ENCODE data around the gene CALB2.

CALB2 gene

GRCh38 chr16:71367241-71367976 lies 8.9 kb downstream of the CALB2 start:
- CTCF ChIA-PET: interaction anchor here (0.8 to 1.6 kb wide), 7 partner anchors 9 to 28 kb away, joined by 3 to 8 read pairs (median 3); no protein-coding TSS in a partner anchor
- peak; percentile 62 for DNase-seq (ENCODE audit: extremely low spot score)
- TF ChIP-seq, protein P1, sequence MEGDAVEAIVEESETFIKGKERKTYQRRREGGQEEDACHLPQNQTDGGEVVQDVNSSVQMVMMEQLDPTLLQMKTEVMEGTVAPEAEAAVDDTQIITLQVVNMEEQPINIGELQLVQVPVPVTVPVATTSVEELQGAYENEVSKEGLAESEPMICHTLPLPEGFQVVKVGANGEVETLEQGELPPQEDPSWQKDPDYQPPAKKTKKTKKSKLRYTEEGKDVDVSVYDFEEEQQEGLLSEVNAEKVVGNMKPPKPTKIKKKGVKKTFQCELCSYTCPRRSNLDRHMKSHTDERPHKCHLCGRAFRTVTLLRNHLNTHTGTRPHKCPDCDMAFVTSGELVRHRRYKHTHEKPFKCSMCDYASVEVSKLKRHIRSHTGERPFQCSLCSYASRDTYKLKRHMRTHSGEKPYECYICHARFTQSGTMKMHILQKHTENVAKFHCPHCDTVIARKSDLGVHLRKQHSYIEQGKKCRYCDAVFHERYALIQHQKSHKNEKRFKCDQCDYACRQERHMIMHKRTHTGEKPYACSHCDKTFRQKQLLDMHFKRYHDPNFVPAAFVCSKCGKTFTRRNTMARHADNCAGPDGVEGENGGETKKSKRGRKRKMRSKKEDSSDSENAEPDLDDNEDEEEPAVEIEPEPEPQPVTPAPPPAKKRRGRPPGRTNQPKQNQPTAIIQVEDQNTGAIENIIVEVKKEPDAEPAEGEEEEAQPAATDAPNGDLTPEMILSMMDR (IDR thresholded peaks at IDR 0.05; ENCODE audit: control extremely low read depth, extremely low read depth, low read depth, missing control alignments): peak; percentile 71
- POLR2A ChIA-PET: no interaction called here

GRCh38 chr16:71368958-71369357 lies 10.4 kb downstream of the CALB2 start:
- POLR2A ChIA-PET: no interaction called here
- TF ChIP-seq, protein P1 (IDR thresholded peaks at IDR 0.05; ENCODE audit: control extremely low read depth, extremely low read depth, low read depth, missing control alignments): no peak
- DNase-seq (ENCODE audit: extremely low spot score): no peak
- CTCF ChIA-PET: interaction anchor here (0.9 kb wide), 1 partner anchor 10 kb away, joined by 5 read pairs; the partner anchor contains the start of gene CALB2

GRCh38 chr16:71369494-71369893 lies 11.0 kb downstream of the CALB2 start:
- DNase-seq (ENCODE audit: extremely low spot score): no peak
- CTCF ChIA-PET: interaction anchor here (0.9 to 1.2 kb wide), 2 partner anchors 11 to 17 kb away, joined by 3 to 5 read pairs; partner anchors contain the start of gene CALB2
- POLR2A ChIA-PET: no interaction called here
- TF ChIP-seq, protein P1 (IDR thresholded peaks at IDR 0.05; ENCODE audit: control extremely low read depth, extremely low read depth, low read depth, missing control alignments): no peak

- TF ChIP-seq, protein P1 (IDR thresholded peaks at IDR 0.05; ENCODE audit: control extremely low read depth, extremely low read depth, low read depth, missing control alignments): no peak
- POLR2A ChIA-PET: no interaction called here
- DNase-seq (ENCODE audit: extremely low spot score): no peak
- CTCF ChIA-PET: interaction anchor here (1.2 to 3.2 kb wide), 2 partner anchors 11 to 14 kb away, joined by 3 to 20 read pairs; partner anchors contain the start of gene CALB2
Measured at GRCh38 chr16:71371237-71371636, 12.7 kb downstream of the CALB2 start.

- DNase-seq (ENCODE audit: extremely low spot score): no peak
- CTCF ChIA-PET: interaction anchor here (1.0 to 3.2 kb wide), 4 partner anchors 9 to 45 kb away, joined by 3 to 20 read pairs (median 4); partner anchors contain the start of gene CALB2
- TF ChIP-seq, protein P1 (IDR thresholded peaks at IDR 0.05; ENCODE audit: control extremely low read depth, extremely low read depth, low read depth, missing control alignments): no peak
- POLR2A ChIA-PET: no interaction called here
Measured at GRCh38 chr16:71373073-71373472, 14.6 kb downstream of the CALB2 start.

DNA sequence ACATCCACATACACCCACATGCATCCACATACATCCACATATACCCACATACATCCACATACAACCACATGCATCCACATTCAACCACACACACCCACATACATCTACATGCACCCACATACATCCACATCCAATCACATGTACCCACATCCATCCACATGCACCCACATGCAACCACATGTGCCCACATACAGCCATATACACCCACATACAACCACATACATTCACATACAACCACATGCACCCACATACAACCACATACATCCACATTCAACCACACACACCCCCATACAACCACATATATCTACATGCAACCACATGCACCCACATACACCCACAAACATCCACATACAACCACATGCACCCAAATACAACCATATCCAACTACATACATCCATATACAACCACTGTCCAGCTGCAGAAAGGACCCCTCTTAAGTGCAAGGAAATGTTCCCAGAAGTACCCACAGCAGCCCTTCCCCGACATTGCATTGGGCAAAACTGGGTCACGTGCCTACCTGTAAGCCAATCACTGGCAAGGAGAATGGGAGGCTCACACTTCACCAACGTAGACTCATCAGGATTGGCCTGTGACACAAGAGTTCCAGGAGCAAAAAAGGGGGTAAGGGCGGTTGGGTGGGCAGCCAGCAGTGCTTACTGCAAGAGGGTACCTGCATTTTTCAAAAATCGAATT lies 18.1 kb downstream of the CALB2 start:
- no peak for DNase-seq (ENCODE audit: extremely low spot score)
- TF ChIP-seq, protein P1 (IDR thresholded peaks at IDR 0.05; ENCODE audit: control extremely low read depth, extremely low read depth, low read depth, missing control alignments): no peak
- ChIA-PET POLR2A (no interaction called here), CTCF (interaction anchor here (1.6 kb wide), 1 partner anchor 9 kb away, joined by 3 read pairs; no protein-coding TSS in a partner anchor)

All from GM10248 (cell line).